Dermis microvascular lymphatic vessel endothelial cell (primary cell): ENCODE data around the gene TNFRSF25. TPM values are rescaled to one million over a fixed set of nuclear protein-coding genes. Genes with fewer than 3 reads are reported as not detected.
"Not testable (repeated sequence)": the region's sequence is repeated elsewhere in the genome, so short reads cannot be mapped to it uniquely, and the experiment has no call there.

Experiments used
- DNase-seq, 2 donors: peaks; one replicate each; pipeline versions ENCODE4 v3.0.0 to v3.0.0-alpha.2; 2010; ENCODE audit warnings: low read depth in 2 of 2
- total RNA-seq: library from RNA; depleted of rRNA; stranded (reverse); fragments of >200 nt; gene quantifications from 2 replicates; pipeline ENCODE4 v1.2.1, GENCODE V29; 2014

Gene TNFRSF25
- total RNA-seq, 1 donor from 2014 or later: 5.6 TPM

- DNase-seq: peak in 1 of 2 donors; percentile 32
These were observed 36.3 kb upstream of the TNFRSF25 start for GRCh38 chr1:6502000-6502891.

GRCh38 chr1:6501279-6501813 lies 35.4 kb upstream of the TNFRSF25 start:
- DNase-seq: no peak

GRCh38 chr1:6500544-6501278 lies 34.7 kb upstream of the TNFRSF25 start:
- no peak for DNase-seq

GRCh38 chr1:6499296-6499695 lies 33.3 kb upstream of the TNFRSF25 start:
- no peak for DNase-seq

- DNase-seq: no peak
These were observed 32.7 kb upstream of the TNFRSF25 start for GRCh38 chr1:6498576-6499111.

GRCh38 chr1:6497867-6498575 lies 32.0 kb upstream of the TNFRSF25 start:
- DNase-seq: no peak

GRCh38 chr1:6497215-6497866 lies 31.4 kb upstream of the TNFRSF25 start:
- DNase-seq: peak in 1 of 2 donors; percentile 62

GRCh38 chr1:6496890-6497214 lies 30.9 kb upstream of the TNFRSF25 start:
- no peak for DNase-seq

- no peak for DNase-seq
These were observed 30.4 kb upstream of the TNFRSF25 start for GRCh38 chr1:6496365-6496721.

- no peak for DNase-seq
These were observed 29.8 kb upstream of the TNFRSF25 start for GRCh38 chr1:6495540-6496364.

- no peak for DNase-seq
These were observed 29.1 kb upstream of the TNFRSF25 start for GRCh38 chr1:6495041-6495441.

- DNase-seq: no peak
These were observed 28.7 kb upstream of the TNFRSF25 start for GRCh38 chr1:6494627-6495026.

GRCh38 chr1:6493834-6494223 lies 27.9 kb upstream of the TNFRSF25 start:
- DNase-seq: not testable (repeated sequence)

GRCh38 chr1:6491966-6492365 lies 26.0 kb upstream of the TNFRSF25 start:
- DNase-seq: no peak

- peak in 1 of 2 donors; percentile 92 for DNase-seq
These were observed 25.5 kb upstream of the TNFRSF25 start, which contains the start of gene PLEKHG5 for GRCh38 chr1:6491480-6491962. TSS of gene PLEKHG5 (minus strand) at chr1:6491667. CDS start at chr1:6477571, 14,096 bp downstream.

- no peak for DNase-seq
These were observed 25.1 kb upstream of the TNFRSF25 start for GRCh38 chr1:6491081-6491449.

GRCh38 chr1:6490181-6491080 lies 24.5 kb upstream of the TNFRSF25 start:
- peak in 1 of 2 donors; percentile 75 for DNase-seq

GRCh38 chr1:6489799-6490180 lies 23.8 kb upstream of the TNFRSF25 start:
- DNase-seq: peak; percentile 40 to 76

- DNase-seq: no peak
These were observed 23.4 kb upstream of the TNFRSF25 start for GRCh38 chr1:6489383-6489765.
